SK-MEL-5 (cell line): ENCODE results near the gene CLSTN2. TPM values are rescaled to one million over a fixed set of nuclear protein-coding genes. Genes with fewer than 3 reads are reported as not detected.

ENCODE experiments used
- DNase-seq: peaks from one replicate; pipeline ENCODE4 v3.0.0-alpha.2; 2016; ENCODE audit warnings: low read depth, low spot score
- in situ Hi-C: cut with HindIII; loops from 2 replicates; pipeline ENCODE4 v1.10.0; 2016; ENCODE audit warnings: low sequenced_read_pairs, high pct_unique_total_duplicates, low pct_unique_long_range_greater_than_20kb
- total RNA-seq: library from RNA; depleted of rRNA; stranded (reverse); fragments of >200 nt; shearing (Covaris generic); gene quantifications from 2 replicates; pipeline ENCODE4 v1.2.3, GENCODE V29; 2014

Gene CLSTN2
- total RNA-seq, 1 experiment from 2014 or later, result not detected

DNA sequence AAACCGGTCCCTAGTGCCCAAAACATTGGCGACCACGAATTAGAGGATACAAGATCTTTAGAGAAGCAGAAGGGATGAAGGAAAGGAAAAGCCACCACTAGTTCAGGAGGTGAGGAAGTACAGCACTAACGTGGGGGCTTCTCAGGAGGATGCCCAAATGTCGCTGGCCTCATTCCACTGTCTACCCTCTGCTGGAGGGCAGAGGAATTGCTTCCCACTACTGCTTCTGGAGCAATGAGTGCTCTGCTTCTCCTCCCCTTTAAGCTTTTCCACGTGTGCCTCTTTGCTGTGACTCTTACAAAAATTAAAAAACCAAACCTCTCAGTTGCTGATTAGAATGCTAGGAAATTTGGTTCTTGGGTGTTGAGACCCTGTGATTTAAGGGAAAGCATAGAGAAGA is 281.3 kb downstream of the CLSTN2 start:
- DNase-seq, result peak; percentile 67
- in situ Hi-C loops, result no loop called here

DNA sequence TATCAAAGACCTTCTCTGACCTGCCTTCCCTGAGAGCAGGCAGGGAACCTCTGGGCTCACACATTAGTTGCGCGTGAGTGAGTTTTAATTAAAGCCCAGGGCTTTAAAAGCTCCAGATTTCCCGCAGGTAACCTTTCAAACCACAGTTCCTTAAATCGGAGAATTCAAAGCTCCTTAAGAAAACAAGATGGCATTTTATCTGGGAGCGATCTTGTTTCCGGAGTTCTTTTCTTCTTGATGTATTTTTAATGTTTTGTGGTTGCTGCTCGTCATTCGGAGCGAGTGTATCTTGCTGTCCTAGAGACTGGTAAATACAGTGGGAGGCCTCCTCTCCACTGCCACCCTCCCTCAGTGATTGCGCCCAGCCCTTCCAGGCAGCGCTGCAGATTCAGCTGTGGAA is 284.3 kb downstream of the CLSTN2 start:
- no peak for DNase-seq

DNA sequence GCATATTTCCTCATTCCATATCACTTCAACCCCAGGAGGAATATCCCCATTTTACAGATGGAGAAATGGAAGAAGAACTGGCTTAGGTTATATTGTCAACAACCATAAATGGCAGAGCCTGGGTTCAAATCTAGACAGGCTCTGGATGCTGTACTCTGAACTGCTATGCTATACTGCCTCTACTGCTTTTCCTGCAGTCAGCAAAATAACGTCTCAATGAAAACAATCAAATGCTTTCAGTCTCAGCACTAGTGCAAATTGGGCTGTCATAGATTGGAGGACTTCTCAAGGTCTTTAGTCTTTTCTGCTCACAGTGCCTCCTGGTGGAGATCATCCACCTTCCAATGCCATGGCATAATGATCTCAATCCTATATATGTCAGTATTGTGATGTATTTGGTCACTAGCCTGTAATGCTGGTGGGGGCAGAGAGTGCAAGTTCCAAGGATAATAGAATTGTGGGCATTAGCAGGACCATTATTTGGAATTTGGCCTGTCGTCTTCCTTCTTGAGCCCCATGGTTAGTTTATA is 285.0 kb downstream of the CLSTN2 start:
- in situ Hi-C loops, result no loop called here
- peak; percentile 79 for DNase-seq

More for the DNA sequence above, 284.3 kb downstream of the CLSTN2 start:
- in situ Hi-C loops, result no loop called here

DNA sequence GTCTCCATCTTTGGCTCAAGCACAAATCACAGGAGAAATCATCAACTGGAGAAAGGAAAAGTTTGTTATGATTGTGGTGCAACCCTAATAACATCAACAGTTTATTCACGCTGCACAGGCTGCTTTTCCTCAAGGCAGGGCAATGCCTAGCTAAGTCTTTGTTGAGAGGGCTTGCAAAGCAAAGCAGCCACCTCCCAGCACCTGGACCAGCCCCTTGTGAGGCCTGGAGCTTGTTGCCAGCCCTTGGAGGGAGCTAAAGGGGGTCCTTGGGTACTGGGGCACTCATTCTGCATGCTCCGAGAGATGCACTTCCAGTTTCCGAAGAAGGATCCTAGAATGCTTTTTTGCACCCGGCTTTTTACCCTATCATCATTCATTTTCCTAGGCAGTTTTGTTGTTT is 288.2 kb downstream of the CLSTN2 start:
- DNase-seq, result no peak
- in situ Hi-C loops, result no loop called here

DNA sequence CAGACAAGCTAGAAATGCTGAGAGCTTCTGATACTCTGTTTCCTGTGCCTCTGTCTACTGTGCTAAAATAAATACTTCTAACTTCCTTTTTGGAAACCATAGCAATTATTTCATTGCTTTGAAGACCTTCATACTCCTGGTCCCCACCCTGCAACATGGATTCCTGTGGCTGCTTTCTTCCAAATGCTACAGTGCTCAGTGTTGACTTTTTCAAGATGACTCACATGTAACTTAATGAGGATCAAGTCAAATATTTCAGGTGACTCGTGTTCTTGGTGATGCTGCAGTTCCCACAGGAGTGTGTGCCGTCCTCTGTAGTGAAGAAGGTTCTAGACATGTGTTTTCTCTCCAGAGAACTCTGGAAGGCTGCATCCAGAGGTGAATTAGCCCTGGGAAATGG is 288.6 kb downstream of the CLSTN2 start:
- in situ Hi-C loops, result no loop called here
- no peak for DNase-seq

DNA sequence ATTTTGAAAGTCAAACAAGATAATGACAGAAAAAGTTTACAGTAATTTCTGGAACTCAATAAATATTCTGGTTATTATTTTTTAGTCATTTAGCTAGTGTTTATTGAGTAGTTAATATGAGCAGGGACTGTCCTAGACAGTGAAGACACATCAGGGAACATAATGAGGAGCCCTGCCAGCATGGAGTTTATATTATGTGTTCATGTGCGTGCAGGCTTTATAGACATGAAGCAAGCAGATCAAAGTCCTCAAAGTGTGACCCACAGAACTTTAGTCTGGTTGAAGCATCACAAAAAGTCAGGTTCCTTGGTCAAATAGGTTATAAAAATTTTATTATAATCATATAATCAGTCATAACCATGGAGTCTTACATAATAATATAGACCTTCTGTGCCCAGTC is 289.3 kb downstream of the CLSTN2 start:
- in situ Hi-C loops, result no loop called here
- no peak for DNase-seq

DNA sequence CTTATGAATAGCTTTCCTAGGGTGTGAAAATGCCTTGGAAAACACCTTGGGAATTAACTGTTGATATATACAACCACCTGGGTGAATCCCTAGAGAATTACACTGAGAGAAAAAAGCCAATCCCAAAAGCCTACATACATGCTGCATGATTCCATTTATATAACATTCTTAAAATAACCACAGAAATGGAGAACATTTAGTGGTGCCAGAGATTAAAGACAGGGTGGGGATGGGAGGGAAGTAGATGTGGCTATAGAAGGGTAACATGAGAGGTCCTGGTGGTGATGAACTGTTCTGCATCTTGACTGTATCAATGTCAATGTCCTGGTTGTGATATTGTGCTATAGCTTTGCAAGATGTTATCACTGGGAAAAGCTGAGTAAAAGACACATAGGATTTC is 291.0 kb downstream of the CLSTN2 start:
- DNase-seq, result no peak
- in situ Hi-C loops, result no loop called here

DNA sequence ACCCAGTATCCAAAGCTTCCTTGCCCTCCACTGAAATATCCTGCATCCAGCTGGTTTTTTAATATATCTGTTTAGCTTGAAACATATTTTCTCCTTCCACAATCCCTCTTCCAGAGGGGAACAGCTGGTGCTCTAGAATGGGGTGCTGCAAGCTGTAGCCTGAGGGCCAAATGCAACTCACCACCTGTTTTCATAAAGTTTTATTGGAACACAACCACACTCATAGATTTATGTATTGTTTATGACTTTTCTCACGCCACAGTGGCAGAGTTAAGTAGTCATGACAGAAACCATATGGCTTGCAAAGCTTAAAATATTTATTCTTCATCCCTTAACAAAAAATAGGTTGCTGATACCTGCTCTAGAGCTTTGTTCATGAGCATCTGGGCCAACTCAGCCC is 298.7 kb downstream of the CLSTN2 start:
- in situ Hi-C loops, result no loop called here
- DNase-seq, result no peak

DNA sequence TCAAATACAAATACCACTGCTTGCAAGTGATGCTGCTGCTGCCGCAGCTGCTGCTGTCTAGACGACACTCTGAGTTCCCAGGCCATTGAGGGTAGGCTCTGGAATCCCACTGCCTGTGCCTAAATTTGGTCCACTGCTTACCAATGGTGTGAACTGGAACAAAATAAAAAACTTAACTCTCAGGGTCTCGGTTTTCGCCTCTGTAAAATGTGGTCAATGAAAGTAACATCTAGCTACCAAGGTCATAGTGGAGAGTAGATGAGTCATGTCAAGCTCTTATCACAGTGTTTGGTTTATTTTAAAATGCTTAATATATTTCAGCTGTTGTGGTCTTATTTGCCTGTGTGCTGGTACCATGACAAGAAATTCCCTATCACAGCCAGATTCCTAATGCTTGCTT is 299.3 kb downstream of the CLSTN2 start:
- no peak for DNase-seq
- in situ Hi-C loops, result no loop called here

DNA sequence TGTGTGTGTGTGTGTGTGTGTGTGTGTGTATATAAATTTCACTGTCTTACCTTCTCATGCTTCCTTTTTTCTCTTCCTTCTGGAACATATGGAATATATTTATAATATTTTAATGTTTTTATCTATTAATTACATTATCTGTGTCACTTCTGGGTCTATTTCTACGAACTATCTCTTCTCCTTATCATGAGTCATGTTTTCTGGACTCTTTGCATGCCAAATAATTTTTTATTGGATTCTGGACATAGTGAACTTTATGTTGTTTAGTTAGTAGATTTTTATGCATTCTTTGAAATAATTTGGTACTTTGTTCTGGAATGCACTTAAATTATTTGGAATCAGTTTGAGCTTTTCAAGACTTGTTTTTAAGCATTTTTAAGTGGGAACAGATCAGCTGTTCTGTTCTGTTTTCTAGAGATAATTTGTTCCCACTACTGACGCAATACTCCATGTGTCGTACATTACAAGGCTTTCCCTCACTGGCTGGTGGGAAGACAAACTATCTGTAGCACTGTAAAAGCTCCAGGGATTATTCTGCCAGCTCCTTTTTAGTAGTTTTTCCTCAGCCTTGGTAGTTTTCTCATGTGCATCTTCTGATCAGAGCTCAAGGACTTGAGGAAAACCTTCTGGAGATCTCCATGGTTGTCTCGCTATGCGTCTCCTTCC is 302.0 kb downstream of the CLSTN2 start:
- in situ Hi-C loops, result no loop called here
- no peak for DNase-seq

DNA sequence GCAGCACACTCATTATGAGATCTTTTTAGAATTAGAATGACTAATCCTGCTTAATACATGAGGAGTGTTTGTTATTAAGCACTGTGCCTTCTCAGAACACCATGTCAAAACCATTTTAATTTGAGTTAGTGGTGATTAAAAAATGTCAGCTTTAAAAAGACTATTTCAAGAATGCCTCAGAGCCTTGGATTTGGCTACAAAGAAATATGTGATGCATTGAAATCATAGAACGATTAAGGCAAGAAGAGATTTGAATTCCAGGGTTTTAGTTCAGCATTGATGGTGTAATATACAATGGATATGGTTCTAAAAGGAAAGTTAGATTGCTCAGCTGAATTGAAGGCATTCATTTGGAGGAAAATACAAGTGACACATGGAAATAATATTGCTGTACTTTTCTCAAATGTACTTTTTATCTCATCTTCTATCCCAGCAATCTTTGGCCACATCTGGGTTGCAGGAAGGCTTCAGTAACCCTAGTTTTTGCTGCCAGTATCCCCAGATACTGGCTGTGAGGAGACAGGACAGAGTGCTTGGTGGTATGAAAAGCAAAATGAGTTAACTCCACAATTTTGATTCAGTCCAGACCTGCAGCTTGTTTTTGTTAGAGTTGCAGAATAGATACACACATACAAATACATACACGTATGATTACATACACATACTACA is 303.8 kb downstream of the CLSTN2 start:
- in situ Hi-C loops, result no loop called here
- DNase-seq, result no peak

DNA sequence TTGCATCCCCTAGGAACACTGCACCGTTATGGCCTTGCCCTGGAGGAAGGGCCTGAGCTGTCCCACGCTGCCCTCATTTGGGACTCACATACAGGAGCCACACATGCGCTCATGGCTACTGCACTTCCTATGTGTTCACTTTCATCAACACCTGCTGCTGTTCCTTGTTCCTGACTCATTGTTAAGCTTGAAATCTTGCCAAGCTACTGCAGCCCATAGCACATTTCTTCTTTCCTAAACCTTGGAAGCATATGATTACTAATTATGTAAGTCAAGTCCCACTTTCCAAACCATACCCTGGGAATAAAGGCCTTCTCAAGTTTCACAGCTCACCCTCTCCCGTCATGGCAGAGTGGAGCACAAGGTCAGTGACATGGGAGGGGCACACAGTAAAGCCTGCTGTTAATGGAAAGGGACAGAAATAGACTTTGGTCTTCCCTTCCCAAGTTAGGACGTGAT is 307.9 kb downstream of the CLSTN2 start:
- DNase-seq, result no peak

DNA sequence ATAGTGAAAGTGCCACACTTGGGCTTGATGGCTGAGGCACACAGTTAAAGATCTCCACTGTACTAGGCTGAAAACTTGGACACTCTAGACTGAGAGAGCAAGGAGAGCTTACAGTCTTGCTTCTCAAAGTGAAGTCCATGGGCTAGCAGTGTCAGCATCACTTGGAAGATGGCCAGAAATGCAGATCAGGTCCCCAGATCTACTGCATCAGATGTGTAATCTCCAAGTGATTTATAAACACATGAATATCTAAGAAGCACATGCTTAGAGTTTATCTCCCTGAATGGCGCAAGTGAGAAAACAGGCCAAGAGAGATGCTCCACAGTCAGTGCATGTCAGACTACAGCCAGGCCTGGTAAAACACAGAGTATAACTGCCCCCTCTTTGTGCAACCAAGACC is 308.6 kb downstream of the CLSTN2 start:
- in situ Hi-C loops, result no loop called here
- no peak for DNase-seq

More for the DNA sequence above, 307.9 kb downstream of the CLSTN2 start:
- in situ Hi-C loops, result no loop called here

DNA sequence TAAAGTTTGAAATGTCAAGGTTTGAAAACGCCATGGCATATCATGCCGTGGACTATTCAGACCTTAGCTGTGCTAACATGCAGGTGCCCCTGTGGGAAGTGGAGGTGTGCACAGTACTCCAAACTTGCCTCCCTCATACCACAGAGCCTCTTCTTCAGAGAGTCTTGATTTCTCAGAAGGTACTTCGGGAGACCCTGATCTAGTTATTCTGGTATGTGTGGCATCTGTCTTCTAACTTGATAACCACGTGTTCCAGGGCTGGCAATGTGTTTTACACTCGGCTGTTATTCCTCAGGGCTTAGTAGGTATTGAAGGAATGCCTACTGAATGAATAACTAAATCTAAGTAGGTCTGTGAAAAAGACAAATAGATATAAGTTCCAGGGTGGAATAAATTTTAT is 309.9 kb downstream of the CLSTN2 start:
- in situ Hi-C loops, result no loop called here
- DNase-seq, result no peak

DNA sequence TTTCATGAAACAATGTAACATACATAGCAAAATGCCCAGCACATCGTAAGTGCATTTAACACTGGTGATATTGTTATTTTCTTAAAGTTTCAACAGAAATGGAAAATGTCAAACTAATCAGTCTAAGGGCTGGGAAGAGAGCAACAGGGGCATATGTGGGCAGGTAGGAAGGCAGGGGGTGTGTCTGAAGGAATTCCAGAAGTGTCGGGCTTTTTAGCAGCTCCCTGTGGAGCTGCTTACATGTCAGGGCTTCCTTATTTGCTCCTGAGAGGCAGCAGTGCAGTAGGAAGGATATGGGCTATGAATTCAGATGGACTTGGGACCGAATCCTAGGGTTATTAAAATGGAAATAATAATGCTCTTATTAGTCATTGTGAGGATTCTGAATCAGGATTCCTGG is 311.6 kb downstream of the CLSTN2 start:
- in situ Hi-C loops, result no loop called here
- no peak for DNase-seq

DNA sequence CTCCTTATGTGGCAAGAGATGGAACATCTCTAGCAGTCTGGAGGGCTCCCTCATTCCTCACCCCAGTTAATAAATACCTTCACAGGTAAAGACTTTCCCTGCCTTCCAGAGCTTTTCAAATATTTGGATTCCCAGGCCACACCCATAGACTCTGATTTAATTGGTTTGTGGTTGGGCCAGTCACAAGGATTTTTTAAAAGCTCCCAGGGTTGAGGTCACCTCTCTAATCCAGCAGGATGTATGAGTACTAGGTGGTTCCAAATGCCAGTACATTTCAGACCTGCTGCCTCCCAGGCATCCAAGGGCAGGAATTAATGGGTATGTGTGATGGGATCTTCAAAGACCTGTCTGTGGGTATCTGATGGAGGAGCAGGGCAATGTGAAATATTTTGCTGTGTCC is 312.8 kb downstream of the CLSTN2 start:
- DNase-seq, result no peak
- in situ Hi-C loops, result no loop called here

DNA sequence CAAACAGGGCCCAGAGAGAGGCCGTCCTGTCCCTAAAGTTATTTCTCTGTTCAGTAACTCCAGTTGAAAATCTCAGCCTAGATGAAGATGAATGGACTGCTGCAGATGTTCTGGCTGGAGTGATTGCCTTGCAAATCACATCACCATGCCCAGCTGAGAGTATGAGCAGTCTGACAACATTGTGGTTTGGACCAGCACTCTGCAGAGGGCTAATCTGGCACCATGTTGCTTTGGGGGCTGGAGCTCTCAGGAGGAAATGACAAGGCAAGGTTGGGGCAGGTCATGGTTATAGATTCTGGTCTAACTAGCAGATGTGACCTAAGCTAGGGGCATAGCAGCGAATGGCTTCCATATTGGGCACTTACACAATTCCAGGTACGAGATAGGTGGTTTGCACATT is 314.2 kb downstream of the CLSTN2 start:
- in situ Hi-C loops, result no loop called here
- DNase-seq, result no peak

DNA sequence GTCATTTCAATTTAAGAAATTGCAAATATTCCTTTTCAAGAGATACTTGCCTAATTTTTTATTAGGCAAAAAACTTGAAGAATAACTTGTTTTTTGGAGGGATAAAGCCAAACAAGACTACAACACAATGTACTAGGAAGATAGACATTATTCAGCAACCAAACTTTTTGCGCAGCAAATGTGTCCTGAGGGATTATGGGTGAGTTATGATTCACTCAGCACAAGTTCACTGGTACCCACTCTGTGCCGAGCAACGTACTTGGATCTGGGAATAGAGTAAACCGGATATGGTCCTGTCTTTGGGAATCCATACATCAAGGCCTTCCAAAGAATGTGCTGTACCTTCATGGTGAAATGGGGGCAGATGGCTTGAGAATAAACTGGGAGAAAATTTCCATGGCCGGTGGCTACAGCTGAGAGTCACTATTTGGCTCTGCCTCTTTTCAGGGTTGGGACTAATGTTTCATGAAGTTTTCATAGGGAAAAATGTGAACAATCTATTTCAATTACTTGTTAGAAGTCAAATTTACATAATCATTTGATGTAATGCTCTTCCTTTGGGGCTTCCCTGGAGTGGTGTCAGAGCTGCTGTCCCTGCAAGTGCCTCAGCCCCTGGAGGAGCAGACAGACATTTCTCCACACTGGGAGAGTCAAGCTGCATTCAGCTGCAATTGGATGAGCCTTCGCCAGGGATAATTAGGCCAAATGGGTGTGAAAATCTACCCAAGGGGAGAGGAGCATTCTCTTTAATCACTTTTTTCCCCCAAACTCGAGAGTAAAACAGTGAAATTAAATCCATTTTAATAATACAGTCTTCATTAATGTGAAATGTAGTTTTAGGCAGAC is 315.2 kb downstream of the CLSTN2 start:
- in situ Hi-C loops, result no loop called here

More for the DNA sequence above, 315.2 kb downstream of the CLSTN2 start:
- DNase-seq, result no peak
